CD4-positive, alpha-beta T cell (primary cell): ENCODE data around the gene CYB5B. TPM values are rescaled to one million over a fixed set of nuclear protein-coding genes. Genes with fewer than 3 reads are reported as not detected.

Experiments
- ATAC-seq: fragments of 200-7000 bp; cut with Tn5 transposase; one replicate; pipeline ENCODE4 v1.10.0; 2022; ENCODE audit warnings: mild to moderate bottlenecking; ENCODE audit not compliant: poor library complexity
- CTCF ChIA-PET: fragments of 350-600 bp; sonication (Branson Sonifier 250); formaldehyde crosslinking; loops from one replicate; lab custom pipeline; 2021; ENCODE audit warnings: antibody characterized with exemption, inconsistent platforms; lab: Charles Lee
- POLR2A ChIA-PET: fragments of 350-600 bp; sonication (Branson Sonifier 250); formaldehyde crosslinking; loops from one replicate; lab custom pipeline; 2021; ENCODE audit warnings: antibody characterized with exemption, inconsistent platforms; lab: Charles Lee
- DNase-seq, 14 experiments: peaks; one replicate each; pipeline ENCODE4 v3.0.0-alpha.2; 2013 to 2020; ENCODE audit warnings: mixed read lengths in 2 of 14
- H3K27ac ChIP-seq, 2 donors: one replicate each; pipeline versions ENCODE4 v1.5.1 to v1.7.0; 2013; ENCODE audit warnings: low read length in 2 of 2, low read depth in 1 of 2, mild to moderate bottlenecking in 1 of 2
- H3K27me3 ChIP-seq, 2 experiments: 1 replicate in 1 of 2; 2 replicates in 1 of 2; pipeline versions ENCODE4 v1.6.1 to v1.7.0; 2013; ENCODE audit warnings: low read length in 2 of 2, control low read depth in 1 of 2, mild to moderate bottlenecking in 1 of 2, moderate library complexity in 1 of 2; ENCODE audit not compliant: insufficient read depth in 2 of 2, control insufficient read depth in 1 of 2
- H3K36me3 ChIP-seq: one replicate; pipeline ENCODE4 v1.6.1; 2013; ENCODE audit warnings: low read length, control low read depth; ENCODE audit not compliant: insufficient read depth
- H3K4me1 ChIP-seq: one replicate; pipeline ENCODE4 v1.6.1; 2013; ENCODE audit warnings: low read length, control low read depth; ENCODE audit not compliant: insufficient read depth
- H3K4me3 ChIP-seq: one replicate; pipeline ENCODE4 v1.5.1; 2013; ENCODE audit warnings: mild to moderate bottlenecking, low read length, moderate library complexity
- H3K9me3 ChIP-seq, 2 experiments: 1 replicate in 1 of 2; 2 replicates in 1 of 2; pipeline versions ENCODE4 v1.6.1 to v1.7.0; 2013; ENCODE audit warnings: low read length in 2 of 2, mild to moderate bottlenecking in 2 of 2, control low read depth in 1 of 2, moderate library complexity in 1 of 2; ENCODE audit not compliant: control insufficient read depth in 1 of 2, insufficient read depth in 1 of 2
- H3K27ac Mint-ChIP-seq: one replicate; pipeline ENCODE4 v1.8.0; 2020; ENCODE audit warnings: mixed read lengths
- H3K27me3 Mint-ChIP-seq: one replicate; pipeline ENCODE4 v1.8.0; 2021; ENCODE audit warnings: mixed read lengths
- H3K36me3 Mint-ChIP-seq: one replicate; pipeline ENCODE4 v1.8.0; 2021; ENCODE audit warnings: low read depth, mixed read lengths
- H3K4me1 Mint-ChIP-seq: one replicate; pipeline ENCODE4 v1.8.0; 2021; ENCODE audit warnings: low read depth, mixed read lengths
- H3K4me3 Mint-ChIP-seq: one replicate; pipeline ENCODE4 v1.8.0; 2020; ENCODE audit warnings: mild to moderate bottlenecking, mixed read lengths
- H3K9me3 Mint-ChIP-seq: one replicate; pipeline ENCODE4 v1.8.0; 2020; ENCODE audit warnings: mixed read lengths
- CTCF ChIP-seq: fragments of 200-600 bp; IDR thresholded peaks from one replicate; pipeline ENCODE4 v1.8.0; 2022; ENCODE audit warnings: antibody characterized with exemption, mild to moderate bottlenecking
- intact Hi-C, 2 experiments: fragments of 100-400 bp; cut with DNase I in 1 of 2; cut with micrococcal nuclease in 1 of 2; formaldehyde crosslinking; loops; one replicate each; pipeline versions ENCODE4 v1.15.1 to v1.9.0; 2023 to 2025; cut with DNase I, micrococcal nuclease
- total RNA-seq, 174 experiments: library from RNA in 2 of 174; stranded (reverse) in 2 of 174; gene quantifications; one replicate each; pipeline ENCODE4 v1.2.3 and lab custom pipeline; 2021 to 2026

CYB5B gene
- total RNA-seq, 2 experiments from 2014 or later: 16.0 to 18.3 TPM

- ChIA-PET POLR2A (no interaction called here), CTCF (interaction anchor here (0.6 kb wide), 1 partner anchor 125 kb away, joined by 4 read pairs; no protein-coding TSS in a partner anchor)
- peaks cover 52% of the 10 kb centered on the region for H3K4me1 Mint-ChIP-seq
- no peak for DNase-seq
- H3K4me3 ChIP-seq: no peak overlapping the region
- no peaks in the 10 kb centered on the region for H3K9me3 ChIP-seq
- no peak for ATAC-seq
- H3K27ac ChIP-seq: no peak overlapping the region
- H3K4me1 ChIP-seq: peaks cover 23% of the 10 kb centered on the region
- H3K9me3 Mint-ChIP-seq: no peaks in the 10 kb centered on the region
- H3K4me3 Mint-ChIP-seq: no peak overlapping the region
- peaks cover 8% of the 10 kb centered on the region for H3K36me3 ChIP-seq
- H3K27me3 ChIP-seq: no peaks in the 10 kb centered on the region
- H3K27me3 Mint-ChIP-seq: no peaks in the 10 kb centered on the region
- intact Hi-C loops: no loop called here
- H3K27ac Mint-ChIP-seq: peak overlapping the region; percentile 81
- H3K36me3 Mint-ChIP-seq: peaks cover 34% of the 10 kb centered on the region
- no peak for TF ChIP-seq CTCF
Measured at GRCh38 chr16:69467080-69467479, 42.7 kb downstream of the CYB5B start.

GRCh38 chr16:69467531-69468204 is 43.2 kb downstream of the CYB5B start:
- CTCF ChIA-PET: no interaction called here
- DNase-seq: no peak
- H3K4me1 ChIP-seq: peaks cover 23% of the 10 kb centered on the region
- POLR2A ChIA-PET: no interaction called here
- ATAC-seq: no peak
- intact Hi-C loops: no loop called here
- H3K27ac ChIP-seq: no peak overlapping the region
- Mint-ChIP-seq H3K27me3 (no peaks in the 10 kb centered on the region), H3K4me3 (no peak overlapping the region), H3K36me3 (peaks cover 28% of the 10 kb centered on the region), H3K27ac (no peak overlapping the region), H3K9me3 (no peaks in the 10 kb centered on the region), H3K4me1 (peaks cover 52% of the 10 kb centered on the region)
- H3K36me3 ChIP-seq: peaks cover 4% of the 10 kb centered on the region
- H3K27me3 ChIP-seq: no peaks in the 10 kb centered on the region
- H3K4me3 ChIP-seq: no peak overlapping the region
- TF ChIP-seq CTCF: no peak
- H3K9me3 ChIP-seq: no peaks in the 10 kb centered on the region

DNA sequence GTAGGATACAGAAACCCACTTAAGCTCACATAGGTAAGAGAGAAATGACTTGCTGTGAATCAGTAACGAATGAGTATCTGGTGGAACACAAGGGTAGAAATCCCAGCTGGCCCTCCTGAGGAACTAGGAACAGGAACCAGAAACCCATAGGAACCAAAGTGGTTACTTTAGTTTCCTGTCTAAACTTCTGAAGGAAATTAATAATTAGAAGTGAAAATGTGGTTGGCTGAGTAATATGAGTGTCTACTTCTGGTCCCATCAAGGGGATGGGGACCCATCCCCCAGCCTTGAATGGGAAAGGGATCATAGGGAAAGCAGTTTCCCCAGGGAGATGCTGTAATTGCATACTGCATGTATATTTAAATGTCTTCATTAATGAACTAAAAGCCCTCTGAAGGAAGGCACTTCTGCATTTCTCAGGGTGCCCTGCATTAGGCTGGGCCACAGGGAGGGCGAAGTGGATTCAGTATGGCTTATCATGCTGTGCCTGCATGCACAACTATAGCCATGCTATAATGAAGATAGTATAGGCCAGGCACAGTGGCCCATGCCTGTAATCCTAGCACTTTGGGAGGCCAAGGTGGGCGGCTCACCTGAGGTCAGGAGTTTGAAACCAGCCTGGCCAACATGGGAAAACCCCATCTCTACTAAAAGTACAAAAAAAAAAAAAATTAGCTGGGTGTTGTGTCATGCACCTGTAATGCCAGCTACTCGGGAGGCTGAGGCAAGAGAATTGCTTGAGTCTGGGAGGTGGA is 45.6 kb downstream of the CYB5B start:
- H3K27ac ChIP-seq: no peak overlapping the region
- H3K27me3 ChIP-seq: no peaks in the 10 kb centered on the region
- H3K4me3 ChIP-seq: no peak overlapping the region
- Mint-ChIP-seq H3K4me3 (no peak overlapping the region), H3K36me3 (peaks cover 8% of the 10 kb centered on the region), H3K4me1 (peaks cover 33% of the 10 kb centered on the region), H3K27ac (no peak overlapping the region), H3K27me3 (no peaks in the 10 kb centered on the region), H3K9me3 (no peaks in the 10 kb centered on the region)
- intact Hi-C loops: no loop called here
- ChIA-PET CTCF (no interaction called here), POLR2A (no interaction called here)
- H3K4me1 ChIP-seq: peaks cover 15% of the 10 kb centered on the region
- TF ChIP-seq CTCF: no peak
- H3K36me3 ChIP-seq: no peaks in the 10 kb centered on the region
- no peaks in the 10 kb centered on the region for H3K9me3 ChIP-seq
- ATAC-seq: no peak
- peak in 2 of 14 experiments; percentile 22 to 23 for DNase-seq
